ENCODE data around the gene SPATA18. TPM values are rescaled to one million over a fixed set of nuclear protein-coding genes. Genes with fewer than 3 reads are reported as not detected.
A peak's percentile ranks its signal among the peaks of the same experiment; 100 is the strongest.
"Not testable (repeated sequence)": the region's sequence is repeated elsewhere in the genome, so short reads cannot be mapped to it uniquely, and the experiment has no call there.

SPATA18 gene
- total RNA-seq, 1 donor from 2014 or later, result 1.2 TPM

DNA sequence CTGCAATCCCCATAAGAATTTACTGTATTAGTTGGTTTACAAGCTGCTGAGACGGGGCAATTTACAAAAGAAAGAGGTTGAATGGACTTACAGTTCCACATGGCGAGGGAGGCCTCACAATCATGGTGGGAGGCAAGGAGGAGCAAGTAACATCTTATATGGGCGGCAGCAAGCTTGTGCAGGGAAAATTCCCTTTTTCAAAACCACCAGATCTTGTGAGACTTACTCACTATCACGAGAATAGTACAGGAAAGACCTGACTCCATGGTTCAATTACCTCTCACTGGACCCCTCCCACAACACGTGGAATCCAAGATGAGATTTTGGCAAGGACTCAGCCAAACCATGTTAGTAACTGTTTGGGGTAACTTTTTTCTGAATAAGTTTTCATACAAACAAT, 1.8 kb upstream of the SPATA18 start:
- no peak for DNase-seq (ENCODE audit: low spot score in 2 of 2)
- no peak for FAIRE-seq

DNA sequence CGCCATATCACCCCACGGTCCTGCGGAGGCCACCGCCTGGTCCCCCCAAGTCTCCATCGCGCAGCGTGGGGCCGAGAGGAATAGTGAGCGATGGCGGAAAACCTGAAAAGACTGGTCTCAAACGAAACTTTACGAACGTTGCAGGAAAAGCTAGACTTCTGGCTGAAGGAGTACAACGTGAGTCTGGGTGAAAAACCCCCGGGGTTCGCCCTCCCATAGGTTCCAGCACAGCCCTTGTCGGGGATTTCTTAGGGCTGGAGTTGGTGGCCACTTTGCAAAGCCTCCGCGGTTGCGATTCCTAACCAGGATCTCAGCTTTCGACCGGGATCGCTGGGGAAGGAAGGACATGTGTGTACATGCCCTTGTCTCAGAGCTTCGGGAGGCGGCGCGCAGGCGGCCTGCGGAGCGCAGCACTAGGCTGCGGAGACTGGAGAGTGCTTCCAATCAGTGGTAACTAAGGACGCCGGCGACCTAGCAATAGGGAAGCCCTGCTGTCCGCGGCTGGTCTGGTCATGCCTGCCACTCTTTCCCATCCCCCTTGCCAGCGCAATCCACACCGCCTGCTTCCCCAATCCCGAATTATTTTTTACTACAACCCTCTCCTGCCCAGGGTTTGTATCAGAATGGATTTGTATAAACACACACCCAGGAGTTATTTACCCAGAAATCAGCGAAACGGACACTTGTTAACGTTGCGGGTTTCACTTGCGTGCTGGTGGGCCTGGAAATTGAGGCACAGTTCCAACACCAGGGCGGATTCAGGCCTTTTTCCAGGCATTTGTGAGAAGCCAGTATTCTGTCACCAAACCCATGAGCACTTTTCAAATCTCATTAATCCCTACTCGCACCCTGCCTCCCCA, 741 bp downstream of the SPATA18 start:
- peak; percentile 61 to 62 for DNase-seq (ENCODE audit: low spot score in 2 of 2)
- FAIRE-seq, result no peak

DNA sequence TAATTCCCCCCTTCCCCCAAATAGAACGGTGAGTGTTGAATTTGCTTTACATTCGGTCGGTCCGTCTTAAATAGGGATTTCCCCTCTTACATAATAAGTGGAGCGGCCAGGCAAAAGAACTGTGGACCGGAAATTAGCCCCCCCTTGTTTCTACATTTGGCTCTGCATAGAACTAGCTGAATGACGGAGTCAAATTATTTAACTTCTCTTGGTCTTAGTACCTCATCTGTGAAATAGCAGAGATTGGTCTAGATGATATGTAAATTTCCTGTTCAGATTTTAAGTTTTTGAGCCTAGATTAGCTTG, 1.3 kb downstream of the SPATA18 start:
- DNase-seq (ENCODE audit: low spot score in 2 of 2), result peak in 1 of 2 donors; percentile 32
- FAIRE-seq, result no peak

DNA sequence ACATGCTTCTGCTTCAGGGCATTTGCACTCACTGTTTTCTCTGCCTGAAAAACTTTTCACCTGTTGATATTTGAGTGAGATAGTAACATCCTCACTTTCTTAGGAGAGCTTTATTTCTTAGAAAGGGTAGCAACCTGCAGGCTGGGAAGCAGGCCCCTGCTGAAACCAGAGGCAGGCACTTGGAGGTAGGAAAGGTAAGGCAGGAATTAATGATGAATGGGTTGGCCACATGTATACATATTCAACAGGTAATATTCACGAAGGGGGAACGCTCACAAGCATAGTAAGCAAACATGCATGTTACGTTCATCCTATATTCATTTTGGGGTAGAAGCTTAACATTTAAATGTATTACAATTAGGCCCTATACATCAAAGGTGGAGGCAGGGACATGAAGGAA, 3.1 kb downstream of the SPATA18 start:
- DNase-seq (ENCODE audit: low spot score in 2 of 2) (no peak), FAIRE-seq (no peak)

GRCh38 chr4:52057196-52057595, 6.1 kb downstream of the SPATA18 start:
- DNase-seq (ENCODE audit: low spot score in 2 of 2) (no peak), FAIRE-seq (no peak)

DNA sequence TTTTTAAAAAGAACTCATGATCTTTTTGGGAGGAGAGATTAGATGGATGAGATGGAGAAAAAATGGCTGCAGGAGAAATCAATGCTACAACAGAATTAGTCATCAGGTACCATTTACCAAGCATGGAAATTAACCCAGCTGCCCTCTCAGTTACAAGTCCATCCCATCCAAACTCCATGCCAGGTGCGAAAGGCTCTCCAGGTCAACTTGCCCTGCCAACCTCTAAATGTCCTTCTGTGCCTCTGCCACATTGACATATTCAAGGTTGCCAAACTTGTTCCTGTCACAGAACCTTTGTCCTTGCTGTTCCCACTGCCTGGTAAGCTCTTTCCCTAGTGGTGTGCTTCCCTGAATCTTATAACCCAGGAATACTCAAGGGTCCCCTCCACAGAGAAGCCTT, 7.2 kb downstream of the SPATA18 start:
- DNase-seq (ENCODE audit: low spot score in 2 of 2) (no peak), FAIRE-seq (no peak)

DNA sequence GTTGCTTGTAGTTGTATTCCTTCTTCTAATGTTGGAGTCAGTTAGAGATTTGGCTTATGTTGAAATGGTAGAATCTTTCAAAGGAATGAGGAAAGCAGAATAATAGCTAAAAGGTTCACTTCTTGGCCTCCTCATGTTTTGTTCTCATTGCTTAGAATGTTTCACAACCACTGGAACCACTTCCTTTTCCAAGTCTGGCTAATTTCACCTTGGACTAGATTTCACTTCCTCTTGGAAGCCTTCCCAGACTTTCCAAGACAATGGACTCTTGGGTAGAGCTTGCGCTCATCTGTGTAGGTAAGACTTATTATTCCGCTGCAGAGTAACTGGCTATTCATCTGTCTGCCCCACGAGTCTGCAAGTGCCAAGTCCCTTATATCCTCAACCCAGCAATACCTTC, 8.3 kb downstream of the SPATA18 start:
- FAIRE-seq (no peak), DNase-seq (ENCODE audit: low spot score in 2 of 2) (no peak)

DNA sequence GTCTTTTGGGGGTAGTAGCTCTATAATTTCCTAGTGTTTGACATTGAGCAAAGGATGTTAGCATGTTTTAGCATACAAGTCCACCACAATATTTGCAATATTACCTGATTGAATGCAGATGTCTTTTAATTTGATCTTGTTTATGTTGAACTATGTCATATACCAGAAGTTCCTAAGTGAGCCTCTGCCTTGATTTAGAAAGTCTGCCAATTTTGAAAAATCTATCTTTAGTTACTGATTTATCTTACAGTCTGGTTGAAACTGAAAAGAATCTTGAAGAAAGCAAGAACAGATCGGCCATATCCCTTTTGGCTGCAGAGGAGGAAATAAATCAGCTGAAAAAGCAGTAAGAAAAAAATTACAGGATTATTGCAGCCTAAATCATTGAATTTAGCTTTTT, 18.5 kb downstream of the SPATA18 start:
- no peak for FAIRE-seq
- DNase-seq (ENCODE audit: low spot score in 2 of 2), result no peak

DNA sequence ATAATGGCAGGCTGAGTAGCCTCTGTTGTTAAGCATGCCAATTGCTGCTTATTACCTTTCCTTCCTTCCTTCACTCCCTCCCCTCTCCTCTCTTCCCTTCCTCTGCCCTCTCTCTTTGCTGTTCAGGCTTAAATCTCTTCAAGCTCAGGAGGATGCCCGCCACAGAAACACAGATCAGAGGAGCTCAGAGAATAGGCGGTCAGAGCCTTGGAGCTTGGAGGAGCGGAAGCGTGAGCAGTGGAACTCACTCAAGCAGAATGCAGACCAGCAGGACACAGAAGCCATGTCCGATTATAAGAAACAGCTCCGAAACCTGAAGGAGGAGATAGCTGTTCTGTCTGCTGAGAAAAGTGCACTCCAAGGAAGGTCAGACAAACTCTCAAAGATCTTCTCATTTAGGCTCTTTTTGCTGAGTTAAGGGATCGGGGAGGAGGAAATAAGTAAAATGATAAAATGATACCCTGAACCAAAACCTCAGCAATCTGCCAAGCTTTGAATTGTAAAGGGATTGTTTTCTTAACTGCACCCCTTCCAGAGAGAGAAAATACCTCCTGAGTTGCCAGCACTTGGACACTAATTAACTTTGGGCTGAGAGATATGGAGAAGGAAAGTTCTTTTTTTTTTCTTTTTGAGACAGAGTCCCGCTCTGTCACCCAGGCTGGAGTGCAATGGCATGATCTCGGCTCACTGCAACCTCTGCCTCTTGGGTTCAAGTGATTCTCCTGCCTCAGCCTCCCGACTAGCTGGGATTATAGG, 20.9 kb downstream of the SPATA18 start:
- DNase-seq (ENCODE audit: low spot score in 2 of 2), result no peak

DNA sequence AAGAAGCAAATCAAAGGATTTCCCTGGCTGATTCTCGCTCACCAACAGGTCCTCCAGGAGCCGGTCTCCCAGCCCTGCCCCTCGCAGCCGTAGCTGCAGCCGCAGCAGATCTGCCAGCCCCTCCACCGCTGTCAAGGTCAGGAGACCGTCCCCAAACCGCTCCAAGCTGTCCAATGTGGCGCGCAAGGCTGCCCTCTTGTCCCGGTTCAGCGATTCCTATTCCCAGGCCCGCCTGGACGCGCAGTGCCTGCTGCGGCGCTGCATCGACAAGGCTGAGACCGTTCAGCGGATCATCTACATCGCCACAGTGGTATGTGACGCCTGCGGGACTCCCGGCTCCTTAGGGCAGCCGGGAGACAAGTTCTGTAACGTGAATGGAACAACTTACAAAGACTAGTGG, 25.6 kb downstream of the SPATA18 start:
- no peak for FAIRE-seq
- DNase-seq (ENCODE audit: low spot score in 2 of 2), result peak in 1 of 2 donors; percentile 20

More for the DNA sequence above, 20.9 kb downstream of the SPATA18 start:
- FAIRE-seq, result no peak

DNA sequence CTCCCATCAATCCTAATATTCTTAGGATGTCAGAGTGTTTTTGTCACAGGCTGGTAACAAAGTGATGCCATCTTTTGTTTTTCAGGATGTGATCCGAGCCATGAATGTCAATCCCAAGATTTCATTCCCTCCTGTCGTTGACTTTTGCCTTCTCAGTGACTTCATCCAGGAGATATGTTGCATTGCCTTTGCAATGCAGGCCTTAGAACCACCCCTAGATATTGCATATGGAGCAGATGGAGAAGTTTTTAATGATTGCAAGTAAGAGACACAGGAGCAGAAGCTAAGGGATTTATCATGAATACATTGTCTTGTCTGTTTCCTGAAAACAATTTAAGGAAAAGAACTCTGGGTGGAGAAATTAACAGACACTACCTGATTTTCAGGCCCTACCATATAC, 28.6 kb downstream of the SPATA18 start:
- DNase-seq (ENCODE audit: low spot score in 2 of 2) (no peak), FAIRE-seq (no peak)

- FAIRE-seq (no peak), DNase-seq (ENCODE audit: low spot score in 2 of 2) (no peak)
Measured at GRCh38 chr4:52081216-52081615, 30.1 kb downstream of the SPATA18 start.

DNA sequence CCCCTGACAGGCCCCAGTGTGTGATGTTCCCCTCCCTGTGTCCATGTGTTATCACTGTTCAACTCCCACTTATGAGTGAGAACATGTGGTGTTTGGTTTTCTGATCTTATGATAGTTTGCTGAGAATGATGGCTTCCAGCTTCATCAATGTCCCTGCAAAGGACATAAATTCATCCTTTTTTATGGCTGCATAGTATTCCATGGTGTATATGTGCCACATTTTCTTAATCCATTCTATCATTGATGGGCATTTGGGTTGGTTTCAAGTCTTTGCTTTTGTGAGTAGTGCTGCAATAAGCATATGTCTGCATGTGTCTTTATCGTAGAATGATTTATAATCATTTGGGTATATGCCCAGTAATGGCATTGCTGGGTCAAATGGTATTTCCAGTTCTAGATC, 35.3 kb downstream of the SPATA18 start:
- FAIRE-seq; DNase-seq (ENCODE audit: low spot score in 2 of 2): not testable (repeated sequence)

DNA sequence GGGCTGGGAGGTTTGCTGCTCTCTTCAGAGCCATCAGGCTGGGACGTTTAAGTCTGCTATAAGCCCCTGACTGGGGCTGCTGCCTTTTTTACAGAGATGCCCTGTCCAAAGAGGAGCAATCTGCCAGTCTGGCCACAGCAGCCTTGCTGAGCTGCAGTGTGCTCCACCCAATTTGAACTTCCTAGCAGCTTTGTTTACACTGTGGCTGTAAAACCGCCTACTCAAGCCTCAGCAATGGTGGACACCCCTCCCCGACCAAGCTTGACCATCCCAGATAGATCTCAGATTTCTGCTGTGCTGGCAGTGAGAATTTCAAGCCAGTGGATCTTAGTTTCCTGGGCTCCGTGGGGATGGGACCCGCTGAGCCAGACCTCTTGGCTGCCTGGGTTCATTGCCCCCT, 40.7 kb downstream of the SPATA18 start:
- DNase-seq (ENCODE audit: low spot score in 2 of 2), result no peak
- no peak for FAIRE-seq

- FAIRE-seq (no peak), DNase-seq (ENCODE audit: low spot score in 2 of 2) (no peak)
Measured at GRCh38 chr4:52093466-52093865, 42.4 kb downstream of the SPATA18 start.

- FAIRE-seq (no peak), DNase-seq (ENCODE audit: low spot score in 2 of 2) (no peak)
Measured at GRCh38 chr4:52094376-52095145, 43.5 kb downstream of the SPATA18 start.

GRCh38 chr4:52095374-52095773, 44.3 kb downstream of the SPATA18 start:
- DNase-seq (ENCODE audit: low spot score in 2 of 2), result no peak
- FAIRE-seq, result no peak

DNA sequence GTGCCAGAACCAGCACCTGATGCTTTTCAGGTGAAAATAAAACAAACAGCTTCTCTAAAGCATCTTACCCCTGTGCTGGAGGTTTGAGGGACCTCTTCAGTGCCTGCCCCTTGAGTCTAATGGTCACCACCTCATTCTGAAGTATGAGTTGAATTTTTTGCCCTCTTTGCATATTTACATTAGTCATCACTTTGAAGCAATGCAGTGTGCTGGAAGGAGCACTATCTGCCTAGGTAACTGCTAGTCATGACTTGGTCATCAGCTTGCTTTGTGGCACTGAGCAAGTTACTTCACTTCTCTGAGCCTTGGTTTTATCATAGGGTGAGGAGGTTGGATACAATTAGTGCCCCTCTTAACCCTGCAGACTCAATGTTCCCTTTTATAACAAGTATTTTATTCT, 44.9 kb downstream of the SPATA18 start:
- DNase-seq (ENCODE audit: low spot score in 2 of 2) (no peak), FAIRE-seq (no peak)

GRCh38 chr4:52098618-52099017, 47.5 kb downstream of the SPATA18 start:
- DNase-seq (ENCODE audit: low spot score in 2 of 2) (no peak), FAIRE-seq (no peak)

DNA sequence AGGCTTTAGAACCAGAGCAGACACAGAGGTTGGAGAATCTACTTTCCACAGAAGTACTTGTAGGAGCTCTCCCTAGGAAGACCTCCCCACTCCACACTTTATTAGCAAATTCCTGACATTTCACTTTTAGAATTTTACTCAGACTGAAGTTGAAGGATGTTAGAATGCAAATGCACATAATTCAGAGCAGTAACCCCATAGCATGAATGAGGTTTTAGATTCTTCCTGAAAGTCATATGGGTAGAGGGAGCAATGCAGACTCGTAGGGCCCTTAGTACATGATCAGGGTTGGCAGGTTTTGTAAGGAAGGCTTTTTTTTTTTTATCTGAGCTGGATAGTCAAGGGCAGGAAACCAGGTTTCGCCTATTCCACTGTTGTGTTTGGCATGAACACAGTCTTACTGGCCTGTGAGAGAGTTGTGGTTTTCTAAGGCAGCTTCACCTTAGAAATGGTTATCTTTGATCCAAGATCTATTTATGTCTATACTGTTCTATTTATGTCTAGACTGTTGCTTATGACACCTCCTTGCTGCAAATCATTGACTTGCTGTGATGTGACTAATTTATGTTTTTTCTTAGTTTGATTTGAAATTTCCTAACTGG, 48.9 kb downstream of the SPATA18 start:
- FAIRE-seq (no peak), DNase-seq (ENCODE audit: low spot score in 2 of 2) (no peak)

DNA sequence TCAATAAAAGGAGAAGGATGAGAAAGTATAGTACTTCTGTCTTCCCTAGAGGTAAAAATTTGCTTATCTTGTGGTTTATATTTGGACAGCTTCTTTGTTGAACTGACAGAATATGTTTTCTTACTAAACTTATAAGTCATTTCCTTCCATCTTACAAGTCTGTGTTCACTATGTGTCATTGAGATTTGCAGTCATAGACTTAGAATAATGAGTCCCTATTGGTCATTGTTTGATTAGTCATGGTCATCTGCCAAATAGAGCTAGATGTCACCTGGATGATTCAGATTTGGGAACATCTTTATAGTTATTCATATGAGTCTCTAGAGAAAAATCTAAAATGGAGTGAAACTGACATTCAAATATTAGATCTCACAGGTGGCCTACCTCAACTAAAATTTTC, 51.5 kb downstream of the SPATA18 start:
- DNase-seq (ENCODE audit: low spot score in 2 of 2) (no peak), FAIRE-seq (no peak)

Measured in frontal cortex (tissue), 4 donors.